Measurements from ENCODE around the gene IPO4.

- no peak for TF ChIP-seq CTCF (IDR thresholded peaks at IDR 0.05)
- no peak for TF ChIP-seq POLR2A (IDR thresholded peaks at IDR 0.05)
- TF ChIP-seq EP300 (IDR thresholded peaks at IDR 0.05) = no peak
These were observed 40.7 kb downstream of the IPO4 start for GRCh38 chr14:24147761-24148428.

Data from ovary (tissue), 3 donors.